Mesenchymal stem cell (in vitro differentiated cells and primary cell): ENCODE data around the gene OR2AG2.

ENCODE experiments used
- DNase-seq: peaks from one replicate; pipeline ENCODE4 v3.0.0-alpha.2; 2013
- H2AFZ ChIP-seq: one replicate; pipeline ENCODE4 v1.6.1; 2013; ENCODE audit warnings: low read depth, mild to moderate bottlenecking, control low read depth, inconsistent platforms, low read length, moderate library complexity
- H2AK5ac ChIP-seq: 2 replicates; pipeline ENCODE4 v1.6.1; 2013; ENCODE audit warnings: low read length, moderate library complexity, mild to moderate bottlenecking, inconsistent platforms; ENCODE audit not compliant: severe bottlenecking
- H2BK120ac ChIP-seq: one replicate; pipeline ENCODE4 v1.6.1; 2013; ENCODE audit warnings: low read depth, mild to moderate bottlenecking, inconsistent platforms, low read length, moderate library complexity
- H2BK12ac ChIP-seq, 2 experiments: one replicate each; pipeline ENCODE4 v1.6.1; 2013; ENCODE audit warnings: inconsistent platforms in 2 of 2, low read length in 2 of 2, mild to moderate bottlenecking in 2 of 2, moderate library complexity in 2 of 2, control low read depth in 1 of 2
- H2BK15ac ChIP-seq: one replicate; pipeline ENCODE4 v1.6.1; 2013; ENCODE audit warnings: mild to moderate bottlenecking, low read depth, inconsistent platforms; ENCODE audit not compliant: poor library complexity, severe bottlenecking
- H2BK5ac ChIP-seq: 2 replicates; pipeline ENCODE4 v1.6.1; 2013; ENCODE audit warnings: low read depth, mild to moderate bottlenecking, low read length, control low read depth, inconsistent platforms; ENCODE audit not compliant: poor library complexity, severe bottlenecking
- H3K14ac ChIP-seq, 2 experiments: one replicate each; pipeline ENCODE4 v1.6.1; 2013; ENCODE audit warnings: inconsistent platforms in 2 of 2, low read length in 2 of 2, control low read depth in 1 of 2, mild to moderate bottlenecking in 1 of 2, moderate library complexity in 1 of 2
- H3K18ac ChIP-seq, 2 experiments: one replicate each; pipeline ENCODE4 v1.6.1; 2013; ENCODE audit warnings: inconsistent platforms in 2 of 2, low read length in 2 of 2, control low read depth in 1 of 2, low read depth in 1 of 2, mild to moderate bottlenecking in 1 of 2
- H3K23ac ChIP-seq, 2 experiments: one replicate each; pipeline ENCODE4 v1.6.1; 2013; ENCODE audit warnings: inconsistent platforms in 2 of 2, low read length in 2 of 2, mild to moderate bottlenecking in 2 of 2, moderate library complexity in 2 of 2, control low read depth in 1 of 2
- H3K27ac ChIP-seq: 2 replicates; pipeline ENCODE4 v1.5.1; 2013; ENCODE audit warnings: mild to moderate bottlenecking, moderate library complexity, low read length, control low read depth, inconsistent platforms; ENCODE audit not compliant: poor library complexity, severe bottlenecking
- H3K27me3 ChIP-seq, 2 experiments: 2 replicates each; pipeline versions ENCODE4 v1.6.1 to v1.7.0; 2013; ENCODE audit warnings: low read length in 2 of 2, mild to moderate bottlenecking in 2 of 2, moderate library complexity in 2 of 2, control low read depth in 1 of 2, inconsistent platforms in 1 of 2; ENCODE audit not compliant: control insufficient read depth in 1 of 2, insufficient read depth in 1 of 2
- H3K36me3 ChIP-seq, 2 experiments: 2 replicates each; pipeline versions ENCODE4 v1.6.1 to v1.7.0; 2013; ENCODE audit warnings: low read length in 2 of 2, control low read depth in 1 of 2, inconsistent platforms in 1 of 2, low read depth in 1 of 2, mild to moderate bottlenecking in 1 of 2; ENCODE audit not compliant: insufficient read depth in 2 of 2, control insufficient read depth in 1 of 2
- H3K4ac ChIP-seq, 2 experiments: one replicate each; pipeline ENCODE4 v1.6.1; 2013; ENCODE audit warnings: inconsistent platforms in 2 of 2, low read length in 2 of 2, mild to moderate bottlenecking in 2 of 2, moderate library complexity in 2 of 2, control low read depth in 1 of 2, low read depth in 1 of 2
- H3K4me1 ChIP-seq: 2 replicates; pipeline ENCODE4 v1.6.1; 2013; ENCODE audit warnings: low read depth, low read length, control low read depth; ENCODE audit not compliant: control insufficient read depth, insufficient read depth
- H3K4me2 ChIP-seq: 2 replicates; pipeline ENCODE4 v1.6.1; 2013; ENCODE audit warnings: low read length, mild to moderate bottlenecking, inconsistent platforms; ENCODE audit not compliant: poor library complexity, severe bottlenecking
- H3K4me3 ChIP-seq, 2 experiments: 2 replicates each; pipeline versions ENCODE4 v1.5.1 to v1.7.0; 2013; ENCODE audit warnings: low read length in 2 of 2, mild to moderate bottlenecking in 2 of 2, control low read depth in 1 of 2, low read depth in 1 of 2; ENCODE audit not compliant: insufficient read depth in 1 of 2
- H3K79me1 ChIP-seq: replicated peaks from 2 replicates; pipeline ENCODE4 v1.6.1; 2013; ENCODE audit warnings: mild to moderate bottlenecking, control low read depth, low read length, inconsistent platforms; ENCODE audit not compliant: poor library complexity, severe bottlenecking
- H3K9ac ChIP-seq: 2 replicates; pipeline ENCODE4 v1.7.0; 2013; ENCODE audit warnings: mild to moderate bottlenecking, low read length, moderate library complexity
- H3K9me3 ChIP-seq: 2 replicates; pipeline ENCODE4 v1.7.0; 2013; ENCODE audit warnings: mild to moderate bottlenecking, low read length; ENCODE audit not compliant: control insufficient read depth
- H4K8ac ChIP-seq: one replicate; pipeline ENCODE4 v1.6.1; 2013; ENCODE audit warnings: inconsistent platforms, mild to moderate bottlenecking, low read length, moderate library complexity
- H4K91ac ChIP-seq: one replicate; pipeline ENCODE4 v1.6.1; 2013; ENCODE audit warnings: mild to moderate bottlenecking, low read length, inconsistent platforms
- WGBS: methylation state at CpG from one replicate; pipeline ENCODE4 v1.1.7; 2013; ENCODE audit warnings: mixed read lengths; 5-methylcytosine and 5-hydroxymethylcytosine counted together

The OR2AG2 gene

DNA sequence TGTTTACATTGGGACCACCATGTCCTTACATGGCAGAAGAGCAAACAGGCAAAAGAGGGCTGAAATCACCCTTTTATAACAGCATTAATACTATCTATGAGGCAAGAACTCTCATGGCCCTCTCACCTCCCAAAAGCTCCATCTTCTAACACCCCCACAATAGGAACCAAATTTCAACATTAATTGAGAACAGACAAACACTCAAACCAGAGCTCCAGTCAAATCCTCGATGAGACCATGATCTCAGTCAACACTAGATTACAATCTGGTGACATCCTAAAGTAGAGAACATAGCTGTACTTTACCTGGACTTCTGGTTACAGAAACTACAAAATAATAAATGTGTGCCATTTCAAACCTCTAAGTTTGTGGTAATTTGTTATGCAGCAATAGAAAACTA, 25.1 kb downstream of the OR2AG2 start:
- Histone ChIP-seq H2BK120ac (no peak overlapping the region), H3K9ac (peak overlapping the region; percentile 60), H3K14ac (no peak overlapping the region), H3K27ac (no peak overlapping the region), H2AFZ (no peak overlapping the region), H3K27me3 (peaks cover 0 to 5% of the 10 kb centered on the region in 2 experiments), H3K4me1 (no peaks in the 10 kb centered on the region), H3K4me3 (peak overlapping the region in 1 of 2 experiments; percentile 31), H3K79me1 (no peaks in the 10 kb centered on the region), H3K4ac (no peak overlapping the region), H3K18ac (no peak overlapping the region), H3K4me2 (no peak overlapping the region), H2BK15ac (no peak overlapping the region), H3K36me3 (no peaks in the 10 kb centered on the region), H4K8ac (no peak overlapping the region), H2BK5ac (no peak overlapping the region), H3K9me3 (no peaks in the 10 kb centered on the region), H2AK5ac (no peak overlapping the region), H2BK12ac (no peak overlapping the region), H3K23ac (no peak overlapping the region), H4K91ac (no peak overlapping the region)
- WGBS, result 100% methylated on average over 1 of the region's 1 CpG
- DNase-seq, result no peak

DNA sequence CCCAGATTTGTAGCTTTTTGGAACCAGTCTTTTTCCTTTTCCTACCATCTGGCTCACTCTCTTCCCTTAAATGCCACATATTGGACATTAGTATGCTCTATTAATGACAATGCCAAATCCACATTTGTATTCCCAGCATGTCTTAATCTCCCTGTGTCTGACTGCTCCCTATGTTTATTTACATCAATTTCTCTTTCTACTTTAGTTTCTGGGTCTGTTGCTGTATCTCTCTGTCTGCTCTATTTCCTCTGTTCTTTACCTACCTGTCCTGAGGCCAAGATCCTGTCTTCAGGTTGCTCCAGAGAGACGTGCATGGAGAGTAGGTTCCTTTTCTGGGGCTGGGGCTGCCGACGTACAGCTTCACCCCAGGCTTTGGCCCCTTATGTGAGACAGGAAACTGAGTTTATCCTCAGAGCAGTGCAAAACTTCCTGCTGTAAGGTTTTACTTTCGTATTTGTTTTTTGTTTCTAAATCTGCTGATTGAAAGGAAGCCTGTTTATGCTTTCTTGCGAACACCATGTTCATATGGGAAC, 25.6 kb downstream of the OR2AG2 start:
- Histone ChIP-seq H2BK5ac (no peak overlapping the region), H2BK120ac (no peak overlapping the region), H3K27me3 (peaks cover 0 to 5% of the 10 kb centered on the region in 2 experiments), H3K4ac (no peak overlapping the region), H3K14ac (no peak overlapping the region), H2AFZ (no peak overlapping the region), H2BK15ac (no peak overlapping the region), H3K18ac (no peak overlapping the region), H3K9ac (peak overlapping the region; percentile 60), H3K27ac (no peak overlapping the region), H3K79me1 (no peaks in the 10 kb centered on the region), H3K36me3 (no peaks in the 10 kb centered on the region), H3K9me3 (no peaks in the 10 kb centered on the region), H3K4me1 (no peaks in the 10 kb centered on the region), H2AK5ac (no peak overlapping the region), H2BK12ac (no peak overlapping the region), H3K4me2 (no peak overlapping the region), H3K23ac (no peak overlapping the region), H4K8ac (no peak overlapping the region), H4K91ac (no peak overlapping the region), H3K4me3 (peak overlapping the region in 1 of 2 experiments; percentile 31)
- peak; percentile 15 for DNase-seq
- WGBS, result 59% methylated on average over 5 of the region's 5 CpGs

DNA sequence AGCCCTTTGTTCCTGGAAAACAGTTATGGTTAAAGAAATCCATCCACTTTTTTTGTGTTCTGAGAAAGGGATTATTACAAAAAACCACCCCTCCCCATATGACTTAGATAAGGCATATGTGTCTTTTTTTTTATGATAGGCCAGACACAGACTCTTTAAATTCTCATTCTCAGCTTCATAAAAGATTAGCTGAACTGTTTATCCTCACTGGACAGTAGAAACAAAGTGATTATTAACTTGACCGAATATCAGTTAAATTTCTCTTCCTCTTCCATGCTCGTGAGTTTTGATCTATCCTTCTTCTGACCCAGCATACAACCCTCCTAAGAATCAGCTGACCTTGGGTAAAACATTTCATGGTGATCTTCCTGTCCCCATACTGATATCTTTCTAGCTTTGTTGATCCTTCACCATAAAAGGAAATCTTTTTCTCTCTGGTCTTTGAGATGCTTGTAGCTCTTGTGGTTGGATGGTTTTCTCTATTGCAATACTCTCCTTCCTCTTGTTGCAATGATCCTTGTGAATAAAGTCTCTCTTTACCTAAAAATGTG, 26.2 kb downstream of the OR2AG2 start:
- Histone ChIP-seq H2AFZ (no peak overlapping the region), H2BK15ac (no peak overlapping the region), H4K8ac (no peak overlapping the region), H3K18ac (no peak overlapping the region), H3K27me3 (no peaks in the 10 kb centered on the region), H4K91ac (no peak overlapping the region), H2BK12ac (no peak overlapping the region), H2BK5ac (no peak overlapping the region), H3K9ac (no peak overlapping the region), H3K14ac (no peak overlapping the region), H3K36me3 (no peaks in the 10 kb centered on the region), H3K4me2 (no peak overlapping the region), H2BK120ac (no peak overlapping the region), H3K9me3 (no peaks in the 10 kb centered on the region), H3K79me1 (no peaks in the 10 kb centered on the region), H3K4me3 (no peak overlapping the region), H3K23ac (no peak overlapping the region), H3K4ac (no peak overlapping the region), H3K27ac (no peak overlapping the region), H2AK5ac (no peak overlapping the region), H3K4me1 (no peaks in the 10 kb centered on the region)
- 82% methylated on average over 2 of the region's 2 CpGs for WGBS
- DNase-seq, result no peak

- Histone ChIP-seq H3K9ac (no peak overlapping the region), H2BK5ac (no peak overlapping the region), H3K4ac (no peak overlapping the region), H2BK120ac (no peak overlapping the region), H4K91ac (no peak overlapping the region), H3K18ac (no peak overlapping the region), H3K27ac (no peak overlapping the region), H2AFZ (no peak overlapping the region), H4K8ac (no peak overlapping the region), H3K23ac (no peak overlapping the region), H2AK5ac (no peak overlapping the region), H3K4me1 (no peaks in the 10 kb centered on the region), H2BK15ac (no peak overlapping the region), H2BK12ac (no peak overlapping the region), H3K4me2 (no peak overlapping the region), H3K4me3 (no peak overlapping the region), H3K36me3 (no peaks in the 10 kb centered on the region), H3K14ac (no peak overlapping the region), H3K9me3 (no peaks in the 10 kb centered on the region), H3K79me1 (no peaks in the 10 kb centered on the region), H3K27me3 (no peaks in the 10 kb centered on the region)
- DNase-seq, result no peak
- 59% methylated on average over 4 of the region's 4 CpGs for WGBS
These were observed 26.8 kb downstream of the OR2AG2 start for GRCh38 chr11:6745018-6745417.
